Esophagus mucosa (tissue), 1 donor: ENCODE measurements around the gene WEE1. TPM values are rescaled to one million over a fixed set of nuclear protein-coding genes. Genes with fewer than 3 reads are reported as not detected.
"Not testable (repeated sequence)": the region's sequence is repeated elsewhere in the genome, so short reads cannot be mapped to it uniquely, and the experiment has no call there.

Source experiments
- ATAC-seq: fragments of 200-7000 bp; cut with Tn5 transposase; one replicate; pipeline ENCODE4 v1.9.1; 2020
- total RNA-seq: library from RNA; stranded (reverse); gene quantifications from one replicate; pipeline ENCODE4 v1.2.4, GENCODE V29; 2023
- donor health status: DM: yes; HTN: yes; CAD: no.

WEE1 gene
- total RNA-seq, 1 donor from 2014 or later: 18.4 TPM

DNA sequence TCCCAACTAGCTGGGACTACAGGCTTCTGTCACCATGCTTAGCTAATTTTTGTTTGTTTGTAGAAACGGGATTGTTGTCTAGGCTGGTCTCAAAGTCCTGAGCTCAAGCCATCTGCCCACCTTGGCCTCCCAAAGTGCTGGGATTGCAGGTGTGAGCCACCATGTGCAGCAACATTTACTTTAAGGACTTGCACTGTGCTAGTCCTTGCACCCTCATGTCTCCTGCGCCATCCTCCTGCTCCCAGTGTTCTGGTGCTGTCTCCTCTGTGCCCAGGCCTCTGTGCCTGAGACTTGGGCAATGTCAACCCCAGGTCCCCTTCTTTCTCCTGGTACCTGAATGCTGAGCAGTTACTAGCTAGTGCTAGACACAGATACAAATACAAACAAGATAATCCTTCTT is 26.7 kb downstream of the WEE1 start:
- ATAC-seq: no peak

DNA sequence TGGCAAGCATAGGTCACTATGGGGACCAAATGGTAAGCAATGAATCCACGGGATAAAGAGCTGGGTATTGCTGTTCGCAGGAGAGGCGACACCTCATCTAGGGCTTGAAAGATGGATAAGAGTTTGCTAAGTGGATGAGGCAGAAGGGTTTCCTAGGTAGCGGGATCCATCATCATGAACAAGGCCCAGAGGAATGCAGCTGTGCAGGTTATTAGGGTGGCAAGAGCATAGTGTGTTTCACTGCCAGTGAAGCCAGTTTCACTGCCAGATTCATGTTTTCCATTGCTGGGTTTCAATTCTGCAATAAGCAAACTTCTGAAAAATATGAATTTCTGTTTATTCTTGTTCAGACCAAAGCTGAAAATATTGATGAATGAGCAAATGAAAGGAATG is 27.2 kb downstream of the WEE1 start:
- peak; percentile 91 for ATAC-seq

DNA sequence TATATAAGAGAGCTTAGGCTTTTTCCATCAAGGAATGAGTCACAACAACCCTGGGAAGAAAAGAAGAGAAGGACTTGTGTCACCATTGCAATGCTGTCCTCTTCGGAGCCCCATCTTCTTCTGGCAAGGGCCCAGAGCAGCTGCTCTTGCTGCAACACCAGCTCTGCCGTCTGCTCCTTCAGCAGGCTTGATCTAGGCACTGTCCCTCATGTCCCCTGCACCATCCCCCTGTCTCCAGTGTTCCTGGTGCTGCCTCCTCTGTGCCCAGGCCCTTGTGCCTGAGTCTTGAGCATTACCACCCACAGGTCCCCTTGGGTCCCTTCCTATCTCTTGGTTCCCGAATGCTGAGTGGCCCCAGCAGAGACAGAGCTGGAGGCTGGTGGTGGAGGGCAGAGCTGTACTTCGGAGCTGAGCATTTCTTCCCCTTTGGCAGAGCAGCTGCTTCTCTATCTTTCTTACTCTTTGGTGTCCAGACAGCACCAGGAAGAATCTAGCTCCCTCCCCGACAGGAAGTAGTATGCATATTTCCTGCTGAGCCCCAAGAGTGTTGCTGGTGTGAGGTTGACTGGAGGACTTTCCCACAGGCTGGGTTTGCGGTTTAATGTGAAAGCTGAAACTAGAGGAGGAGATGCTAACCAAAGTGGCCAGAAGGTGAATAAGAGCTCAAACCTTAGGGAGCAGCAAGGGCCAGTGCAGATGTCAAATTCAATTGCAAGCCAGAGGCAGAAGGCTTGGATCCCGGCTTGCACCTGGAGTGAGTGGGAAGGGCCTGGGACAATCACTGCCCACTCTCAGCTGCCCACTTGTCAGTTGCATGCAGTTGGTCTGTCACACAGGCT is 27.8 kb downstream of the WEE1 start:
- peak; percentile 53 for ATAC-seq

DNA sequence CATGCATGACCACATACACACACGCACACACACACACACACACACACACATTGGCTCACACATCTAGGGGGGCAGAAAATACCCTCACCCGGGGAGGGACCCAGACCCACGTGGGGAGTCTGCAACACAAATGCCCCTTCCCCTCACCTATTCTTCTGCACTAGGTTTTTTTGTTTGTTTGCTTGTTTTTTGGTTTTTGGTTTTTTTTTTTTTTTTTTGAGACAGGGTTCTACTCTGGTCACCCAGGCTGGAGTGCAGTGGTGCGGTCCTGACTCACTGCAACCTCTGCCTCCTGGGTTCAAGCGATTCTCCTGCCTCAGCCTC is 28.4 kb downstream of the WEE1 start:
- peak; percentile 15 for ATAC-seq

- not testable (repeated sequence) for ATAC-seq
Measured at GRCh38 chr11:9603214-9603613, 29.7 kb downstream of the WEE1 start.

DNA sequence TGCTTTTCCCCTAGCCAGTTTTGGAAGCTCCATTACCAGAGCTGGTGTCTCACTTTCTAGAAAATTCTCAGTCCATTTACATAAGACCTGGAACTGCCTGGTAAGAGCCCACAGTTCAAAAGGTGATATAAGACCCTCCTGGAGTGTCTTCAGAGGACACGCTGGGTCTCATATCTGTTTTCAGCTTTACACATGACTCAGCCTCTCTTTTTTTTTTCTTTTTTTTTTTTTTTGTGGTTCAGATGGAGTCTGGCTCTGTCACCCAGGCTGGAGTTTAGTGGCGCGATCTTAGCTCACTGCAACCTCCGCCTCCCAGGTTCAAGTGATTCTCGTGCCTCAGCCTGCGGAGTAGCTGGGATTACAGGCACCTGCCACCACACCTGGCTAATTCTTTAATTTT is 30.7 kb downstream of the WEE1 start:
- ATAC-seq: no peak

GRCh38 chr11:9605742-9606141 is 32.3 kb downstream of the WEE1 start:
- no peak for ATAC-seq

DNA sequence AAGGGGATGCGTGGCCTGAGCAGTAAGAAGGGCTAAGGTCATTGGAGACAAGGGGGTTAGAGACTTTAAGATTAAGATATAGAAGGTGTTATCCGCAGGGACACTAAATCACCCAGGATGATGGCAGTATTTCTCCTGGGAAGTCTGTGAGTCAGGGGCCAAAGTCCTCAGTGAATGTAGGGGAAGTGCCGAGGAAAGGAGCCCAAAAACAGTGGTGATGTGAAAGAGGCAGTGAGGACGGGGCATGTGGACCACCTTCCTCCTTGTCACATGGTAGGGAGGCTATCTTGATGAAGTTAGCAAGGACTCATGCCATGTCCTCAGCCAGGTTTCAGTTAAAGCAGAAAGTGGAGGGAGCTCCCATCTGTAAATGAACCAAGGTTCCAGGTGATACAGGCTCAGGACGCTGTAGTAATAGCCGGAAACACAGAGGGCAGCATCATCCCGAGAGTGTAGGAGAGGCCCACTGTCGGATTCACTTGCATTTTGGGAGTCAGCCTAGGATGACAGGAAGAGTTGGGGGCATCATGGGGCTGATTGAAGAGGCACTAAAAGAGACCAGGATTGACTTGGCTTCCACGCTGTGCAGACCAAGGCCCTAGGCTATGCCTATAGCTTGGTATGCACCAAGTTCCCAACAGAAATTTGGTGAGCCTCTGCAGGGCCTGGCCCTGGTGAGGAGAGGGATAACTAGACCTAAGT is 33.5 kb downstream of the WEE1 start:
- ATAC-seq: peak; percentile 26

- ATAC-seq: peak; percentile 12
Measured at GRCh38 chr11:9607511-9607899, 34.0 kb downstream of the WEE1 start.

GRCh38 chr11:9609002-9609759 is 35.7 kb downstream of the WEE1 start:
- ATAC-seq: no peak

GRCh38 chr11:9609841-9610240 is 36.4 kb downstream of the WEE1 start:
- no peak for ATAC-seq

DNA sequence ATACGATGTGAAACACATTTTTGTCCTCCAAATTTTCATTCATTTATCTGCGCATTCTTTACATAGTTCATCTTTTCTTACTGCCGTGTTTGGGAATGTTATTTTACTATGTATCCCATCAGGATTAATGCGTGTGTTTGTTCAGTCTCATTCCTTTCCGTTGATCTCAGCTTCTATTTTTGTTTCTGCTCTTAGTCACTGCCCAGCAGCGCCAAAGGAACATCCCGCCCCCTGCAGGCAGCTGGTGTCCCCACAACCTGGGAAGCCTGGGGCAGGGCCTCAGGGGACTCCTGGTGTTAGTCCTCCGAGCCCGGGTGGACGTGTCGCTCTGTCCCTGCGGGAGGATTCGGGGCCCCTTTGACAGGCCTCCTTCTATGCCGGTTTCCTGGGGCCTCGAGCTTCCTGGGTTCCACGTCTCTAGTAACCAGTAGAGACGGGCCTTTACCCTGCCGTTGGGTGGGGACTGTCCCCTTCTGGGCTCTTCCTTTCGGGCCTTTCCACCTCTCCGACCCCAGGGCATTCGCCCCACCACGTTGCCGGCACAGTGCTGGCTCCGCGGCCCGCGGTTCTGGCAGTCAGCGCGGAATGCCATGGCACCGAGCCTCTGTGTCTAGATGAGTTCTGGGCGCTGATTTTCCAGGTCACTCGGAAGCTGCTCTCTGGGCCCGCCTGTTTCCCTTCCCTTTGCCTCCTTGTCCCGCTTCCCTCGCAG is 39.8 kb downstream of the WEE1 start:
- ATAC-seq: peak; percentile 86

GRCh38 chr11:9613830-9614762 is 40.6 kb downstream of the WEE1 start:
- ATAC-seq: peak; percentile 92

- ATAC-seq: no peak
Measured at GRCh38 chr11:9615031-9615451, 41.6 kb downstream of the WEE1 start.

DNA sequence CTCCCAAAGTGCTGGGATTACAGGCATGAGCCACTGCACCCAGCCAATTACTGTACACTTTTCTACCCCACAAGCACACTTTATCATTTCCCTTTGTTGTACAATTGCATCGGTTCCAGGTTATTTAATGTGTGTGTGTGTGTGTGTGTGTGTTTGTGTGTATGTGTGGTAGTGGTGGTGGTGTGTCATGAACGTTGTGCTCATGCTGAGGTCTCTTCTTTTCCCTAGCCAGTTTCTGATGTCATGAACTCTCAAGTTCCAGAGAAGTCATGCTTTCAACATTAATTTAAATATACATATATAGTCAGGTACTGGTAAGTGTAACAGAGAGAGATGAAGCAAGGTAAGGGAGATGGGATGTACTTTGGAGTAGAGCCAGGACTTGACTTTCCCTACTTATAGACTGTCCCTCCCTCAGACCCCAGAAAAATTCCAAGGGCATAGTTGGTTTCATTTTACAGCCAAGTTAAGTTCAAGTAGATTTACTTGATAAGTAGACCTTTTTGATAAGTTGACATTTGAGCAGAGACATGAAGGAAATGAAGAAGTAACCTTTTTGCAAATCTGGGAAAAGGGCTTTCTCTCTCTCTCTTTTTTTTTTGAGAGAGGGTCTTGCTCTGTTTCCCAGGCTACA is 42.7 kb downstream of the WEE1 start:
- no peak for ATAC-seq

DNA sequence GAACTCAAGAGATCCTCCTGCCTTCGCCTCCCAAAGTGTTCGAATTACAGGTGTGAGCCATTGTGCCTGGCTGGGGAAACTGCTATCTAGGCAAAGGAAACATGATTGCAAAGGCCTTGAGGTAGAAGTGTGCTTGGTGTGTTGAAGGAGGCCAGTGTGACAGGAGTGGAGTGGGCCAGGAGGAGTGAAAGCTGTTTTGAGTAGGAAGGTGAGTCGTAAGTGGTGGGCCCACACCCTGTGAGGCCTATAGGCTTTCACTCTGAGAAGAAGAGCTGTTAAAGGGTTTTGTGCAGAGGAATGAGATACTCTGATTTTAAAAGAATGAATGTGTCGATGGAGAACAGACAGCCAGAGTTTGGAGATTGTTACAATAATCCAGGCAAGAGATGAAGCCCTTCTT is 43.4 kb downstream of the WEE1 start:
- ATAC-seq: no peak

- ATAC-seq: no peak
Measured at GRCh38 chr11:9617940-9618339, 44.5 kb downstream of the WEE1 start.

- no peak for ATAC-seq
Measured at GRCh38 chr11:9619004-9619403, 45.5 kb downstream of the WEE1 start.

- ATAC-seq: no peak
Measured at GRCh38 chr11:9619971-9620370, 46.5 kb downstream of the WEE1 start.

DNA sequence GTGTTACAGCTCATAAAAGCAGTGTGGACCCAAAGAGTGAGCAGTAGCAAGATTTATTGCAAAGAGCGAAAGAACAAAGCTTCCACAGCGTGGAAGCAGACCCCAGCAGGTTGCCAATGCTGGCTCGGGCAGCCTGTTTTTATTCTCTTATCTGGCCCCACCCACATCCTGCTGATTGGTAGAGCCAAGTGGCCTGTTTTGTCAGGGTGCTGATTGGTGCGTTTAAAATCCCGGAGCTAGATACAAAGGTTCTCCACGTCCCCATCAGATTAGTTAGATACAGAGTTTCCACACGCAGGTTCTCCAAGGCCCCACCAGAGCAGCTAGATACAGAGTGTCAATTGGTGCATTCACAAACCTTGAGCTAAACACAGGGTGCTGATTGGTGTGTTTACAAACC is 48.9 kb downstream of the WEE1 start:
- not testable (repeated sequence) for ATAC-seq

DNA sequence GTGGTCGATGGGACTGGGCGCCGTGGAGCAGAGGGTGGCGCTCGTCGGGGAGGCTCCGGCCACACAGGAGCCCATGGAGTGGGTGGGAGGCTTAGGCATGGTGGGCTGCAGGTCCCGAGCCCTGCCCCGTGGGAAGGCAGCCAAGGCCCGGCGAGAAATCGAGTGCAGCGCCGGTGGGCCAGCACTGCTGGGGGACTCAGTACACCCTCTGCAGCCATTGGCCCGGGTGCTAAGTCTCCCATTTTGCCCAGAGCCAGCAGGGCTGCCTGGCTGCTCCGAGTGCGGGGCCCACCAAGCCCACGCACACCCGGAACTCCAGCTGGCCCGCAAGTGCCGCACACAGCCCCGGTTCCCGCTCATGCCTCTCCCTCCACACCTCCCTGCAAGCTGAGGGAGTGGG is 49.6 kb downstream of the WEE1 start:
- ATAC-seq: not testable (repeated sequence)
